ENCODE results near the gene S100A7.

- no peak for TF ChIP-seq CTCF (IDR thresholded peaks at IDR 0.05)
- TF ChIP-seq ZFX (IDR thresholded peaks at IDR 0.05; ENCODE audit: borderline replicate concordance), result no peak
Observed at GRCh38 chr1:153487707-153488106, 27.3 kb upstream of the S100A7 start.
